ENCODE results near the gene WT1. TPM values are rescaled to one million over a fixed set of nuclear protein-coding genes. Genes with fewer than 3 reads are reported as not detected.
A peak's percentile ranks its signal among the peaks of the same experiment; 100 is the strongest.

The WT1 gene
- total and polyA plus RNA-seq, 2 of the 13 experiments (the other 11 are each of a cell fraction or from before 2014, with no cell fraction given): 0.15 to 0.31 TPM

DNA sequence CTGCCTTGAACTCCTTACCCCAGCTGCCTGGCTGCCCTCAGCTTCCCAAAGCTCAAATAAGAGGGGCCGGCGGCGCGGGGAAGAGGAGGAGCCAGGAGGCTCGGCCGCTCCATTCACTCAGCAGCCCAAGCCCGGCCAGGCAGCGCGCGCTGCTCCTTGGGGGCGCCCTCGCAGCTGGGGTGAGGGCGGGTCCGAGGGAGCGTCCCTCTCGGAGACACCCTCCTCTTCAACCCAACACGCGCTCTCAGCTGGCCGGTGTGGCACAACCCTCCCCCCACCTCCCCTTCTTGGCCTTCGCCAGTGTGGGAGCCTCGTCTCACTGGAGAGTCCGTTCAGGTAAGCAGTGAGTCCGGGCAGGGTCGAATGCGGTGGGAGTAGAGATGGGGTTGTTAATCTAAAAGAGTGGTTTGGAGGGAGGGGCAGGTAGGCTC, at the start of gene WT1 (continued):
- TF ChIP-seq, protein P1, sequence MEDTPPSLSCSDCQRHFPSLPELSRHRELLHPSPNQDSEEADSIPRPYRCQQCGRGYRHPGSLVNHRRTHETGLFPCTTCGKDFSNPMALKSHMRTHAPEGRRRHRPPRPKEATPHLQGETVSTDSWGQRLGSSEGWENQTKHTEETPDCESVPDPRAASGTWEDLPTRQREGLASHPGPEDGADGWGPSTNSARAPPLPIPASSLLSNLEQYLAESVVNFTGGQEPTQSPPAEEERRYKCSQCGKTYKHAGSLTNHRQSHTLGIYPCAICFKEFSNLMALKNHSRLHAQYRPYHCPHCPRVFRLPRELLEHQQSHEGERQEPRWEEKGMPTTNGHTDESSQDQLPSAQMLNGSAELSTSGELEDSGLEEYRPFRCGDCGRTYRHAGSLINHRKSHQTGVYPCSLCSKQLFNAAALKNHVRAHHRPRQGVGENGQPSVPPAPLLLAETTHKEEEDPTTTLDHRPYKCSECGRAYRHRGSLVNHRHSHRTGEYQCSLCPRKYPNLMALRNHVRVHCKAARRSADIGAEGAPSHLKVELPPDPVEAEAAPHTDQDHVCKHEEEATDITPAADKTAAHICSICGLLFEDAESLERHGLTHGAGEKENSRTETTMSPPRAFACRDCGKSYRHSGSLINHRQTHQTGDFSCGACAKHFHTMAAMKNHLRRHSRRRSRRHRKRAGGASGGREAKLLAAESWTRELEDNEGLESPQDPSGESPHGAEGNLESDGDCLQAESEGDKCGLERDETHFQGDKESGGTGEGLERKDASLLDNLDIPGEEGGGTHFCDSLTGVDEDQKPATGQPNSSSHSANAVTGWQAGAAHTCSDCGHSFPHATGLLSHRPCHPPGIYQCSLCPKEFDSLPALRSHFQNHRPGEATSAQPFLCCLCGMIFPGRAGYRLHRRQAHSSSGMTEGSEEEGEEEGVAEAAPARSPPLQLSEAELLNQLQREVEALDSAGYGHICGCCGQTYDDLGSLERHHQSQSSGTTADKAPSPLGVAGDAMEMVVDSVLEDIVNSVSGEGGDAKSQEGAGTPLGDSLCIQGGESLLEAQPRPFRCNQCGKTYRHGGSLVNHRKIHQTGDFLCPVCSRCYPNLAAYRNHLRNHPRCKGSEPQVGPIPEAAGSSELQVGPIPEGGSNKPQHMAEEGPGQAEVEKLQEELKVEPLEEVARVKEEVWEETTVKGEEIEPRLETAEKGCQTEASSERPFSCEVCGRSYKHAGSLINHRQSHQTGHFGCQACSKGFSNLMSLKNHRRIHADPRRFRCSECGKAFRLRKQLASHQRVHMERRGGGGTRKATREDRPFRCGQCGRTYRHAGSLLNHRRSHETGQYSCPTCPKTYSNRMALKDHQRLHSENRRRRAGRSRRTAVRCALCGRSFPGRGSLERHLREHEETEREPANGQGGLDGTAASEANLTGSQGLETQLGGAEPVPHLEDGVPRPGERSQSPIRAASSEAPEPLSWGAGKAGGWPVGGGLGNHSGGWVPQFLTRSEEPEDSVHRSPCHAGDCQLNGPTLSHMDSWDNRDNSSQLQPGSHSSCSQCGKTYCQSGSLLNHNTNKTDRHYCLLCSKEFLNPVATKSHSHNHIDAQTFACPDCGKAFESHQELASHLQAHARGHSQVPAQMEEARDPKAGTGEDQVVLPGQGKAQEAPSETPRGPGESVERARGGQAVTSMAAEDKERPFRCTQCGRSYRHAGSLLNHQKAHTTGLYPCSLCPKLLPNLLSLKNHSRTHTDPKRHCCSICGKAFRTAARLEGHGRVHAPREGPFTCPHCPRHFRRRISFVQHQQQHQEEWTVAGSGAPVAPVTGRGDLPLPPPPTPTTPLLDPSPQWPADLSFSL (CRISPR knock-in tag; IDR thresholded peaks at IDR 0.05): no peak
- no peak for TF ChIP-seq DMAP1 (CRISPR knock-in tag; IDR thresholded peaks at IDR 0.05)
- TF ChIP-seq, protein P2, sequence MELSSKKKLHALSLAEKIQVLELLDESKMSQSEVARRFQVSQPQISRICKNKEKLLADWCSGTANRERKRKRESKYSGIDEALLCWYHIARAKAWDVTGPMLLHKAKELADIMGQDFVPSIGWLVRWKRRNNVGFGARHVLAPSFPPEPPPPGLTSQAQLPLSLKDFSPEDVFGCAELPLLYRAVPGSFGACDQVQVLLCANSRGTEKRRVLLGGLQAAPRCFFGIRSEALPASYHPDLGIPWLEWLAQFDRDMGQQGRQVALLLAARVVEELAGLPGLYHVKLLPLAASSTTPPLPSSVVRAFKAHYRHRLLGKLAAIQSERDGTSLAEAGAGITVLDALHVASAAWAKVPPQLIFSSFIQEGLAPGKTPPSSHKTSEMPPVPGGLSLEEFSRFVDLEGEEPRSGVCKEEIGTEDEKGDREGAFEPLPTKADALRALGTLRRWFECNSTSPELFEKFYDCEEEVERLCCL (CRISPR knock-in tag; IDR thresholded peaks at IDR 0.05; ENCODE audit: borderline replicate concordance): no peak
- no peak for TF ChIP-seq ZNF256 (CRISPR knock-in tag; conservative IDR thresholded peaks at IDR 0.05)
- TF ChIP-seq ZBTB20 (CRISPR knock-in tag; IDR thresholded peaks at IDR 0.05; ENCODE audit: borderline replicate concordance, low read depth): no peak
- TF ChIP-seq, protein P3, sequence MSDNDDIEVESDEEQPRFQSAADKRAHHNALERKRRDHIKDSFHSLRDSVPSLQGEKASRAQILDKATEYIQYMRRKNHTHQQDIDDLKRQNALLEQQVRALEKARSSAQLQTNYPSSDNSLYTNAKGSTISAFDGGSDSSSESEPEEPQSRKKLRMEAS (IDR thresholded peaks at IDR 0.05): no peak
- 0 out of 2 replicates have a peak, but pooled peaks have one; percentile 24 for TF ChIP-seq ZNF776 (CRISPR knock-in tag; IDR thresholded peaks at IDR 0.05)
- TF ChIP-seq HNRNPK (IDR thresholded peaks at IDR 0.05; ENCODE audit: low read depth, low read length, poor library complexity, severe bottlenecking): peak; percentile 57
- TF ChIP-seq, protein P4, sequence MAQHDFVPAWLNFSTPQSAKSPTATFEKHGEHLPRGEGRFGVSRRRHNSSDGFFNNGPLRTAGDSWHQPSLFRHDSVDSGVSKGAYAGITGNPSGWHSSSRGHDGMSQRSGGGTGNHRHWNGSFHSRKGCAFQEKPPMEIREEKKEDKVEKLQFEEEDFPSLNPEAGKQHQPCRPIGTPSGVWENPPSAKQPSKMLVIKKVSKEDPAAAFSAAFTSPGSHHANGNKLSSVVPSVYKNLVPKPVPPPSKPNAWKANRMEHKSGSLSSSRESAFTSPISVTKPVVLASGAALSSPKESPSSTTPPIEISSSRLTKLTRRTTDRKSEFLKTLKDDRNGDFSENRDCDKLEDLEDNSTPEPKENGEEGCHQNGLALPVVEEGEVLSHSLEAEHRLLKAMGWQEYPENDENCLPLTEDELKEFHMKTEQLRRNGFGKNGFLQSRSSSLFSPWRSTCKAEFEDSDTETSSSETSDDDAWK (CRISPR knock-in tag; IDR thresholded peaks at IDR 0.05): no peak
- TF ChIP-seq SAFB2 (CRISPR knock-in tag; IDR thresholded peaks at IDR 0.05; ENCODE audit: borderline replicate concordance, low read depth): no peak
- no peak for TF ChIP-seq ZNF543 (CRISPR knock-in tag; IDR thresholded peaks at IDR 0.05)
- TF ChIP-seq PITX1 (CRISPR knock-in tag; IDR thresholded peaks at IDR 0.05): no peak
- TF ChIP-seq, protein P5, sequence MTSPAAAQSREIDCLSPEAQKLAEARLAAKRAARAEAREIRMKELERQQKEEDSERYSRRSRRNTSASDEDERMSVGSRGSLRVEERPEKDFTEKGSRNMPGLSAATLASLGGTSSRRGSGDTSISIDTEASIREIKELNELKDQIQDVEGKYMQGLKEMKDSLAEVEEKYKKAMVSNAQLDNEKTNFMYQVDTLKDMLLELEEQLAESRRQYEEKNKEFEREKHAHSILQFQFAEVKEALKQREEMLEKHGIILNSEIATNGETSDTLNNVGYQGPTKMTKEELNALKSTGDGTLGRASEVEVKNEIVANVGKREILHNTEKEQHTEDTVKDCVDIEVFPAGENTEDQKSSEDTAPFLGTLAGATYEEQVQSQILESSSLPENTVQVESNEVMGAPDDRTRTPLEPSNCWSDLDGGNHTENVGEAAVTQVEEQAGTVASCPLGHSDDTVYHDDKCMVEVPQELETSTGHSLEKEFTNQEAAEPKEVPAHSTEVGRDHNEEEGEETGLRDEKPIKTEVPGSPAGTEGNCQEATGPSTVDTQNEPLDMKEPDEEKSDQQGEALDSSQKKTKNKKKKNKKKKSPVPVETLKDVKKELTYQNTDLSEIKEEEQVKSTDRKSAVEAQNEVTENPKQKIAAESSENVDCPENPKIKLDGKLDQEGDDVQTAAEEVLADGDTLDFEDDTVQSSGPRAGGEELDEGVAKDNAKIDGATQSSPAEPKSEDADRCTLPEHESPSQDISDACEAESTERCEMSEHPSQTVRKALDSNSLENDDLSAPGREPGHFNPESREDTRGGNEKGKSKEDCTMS (CRISPR knock-in tag; conservative IDR thresholded peaks at IDR 0.05): no peak
- TF ChIP-seq RFXAP (CRISPR knock-in tag; IDR thresholded peaks at IDR 0.05; ENCODE audit: borderline replicate concordance): no peak

All from HepG2 (cell line).